EL (cell line): ENCODE measurements around the gene MMRN2.
A peak's percentile ranks its signal among the peaks of the same experiment; 100 is the strongest.

Experiments used
- DNase-seq: peaks from one replicate; pipeline ENCODE4 v3.0.0-alpha.2; 2016

The MMRN2 gene

DNA sequence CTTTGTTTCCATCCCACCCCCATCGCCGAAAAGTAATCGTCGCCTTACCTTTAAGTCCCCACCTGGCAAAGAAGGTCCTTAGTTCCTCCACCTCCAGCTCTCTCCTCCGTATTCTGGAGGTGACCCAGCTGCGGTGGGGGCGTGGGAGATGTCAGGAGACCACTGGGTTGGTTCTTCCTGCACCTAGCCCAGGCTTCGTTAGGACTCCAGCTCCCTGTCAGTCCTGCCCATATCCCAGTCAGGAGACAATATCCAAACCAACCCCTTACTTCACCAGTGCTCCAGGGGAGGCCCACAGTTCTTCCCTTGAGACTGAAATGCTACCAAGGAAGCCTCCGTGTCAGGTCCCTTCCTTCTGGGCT is 11.6 kb upstream of the MMRN2 start:
- DNase-seq, result no peak

DNA sequence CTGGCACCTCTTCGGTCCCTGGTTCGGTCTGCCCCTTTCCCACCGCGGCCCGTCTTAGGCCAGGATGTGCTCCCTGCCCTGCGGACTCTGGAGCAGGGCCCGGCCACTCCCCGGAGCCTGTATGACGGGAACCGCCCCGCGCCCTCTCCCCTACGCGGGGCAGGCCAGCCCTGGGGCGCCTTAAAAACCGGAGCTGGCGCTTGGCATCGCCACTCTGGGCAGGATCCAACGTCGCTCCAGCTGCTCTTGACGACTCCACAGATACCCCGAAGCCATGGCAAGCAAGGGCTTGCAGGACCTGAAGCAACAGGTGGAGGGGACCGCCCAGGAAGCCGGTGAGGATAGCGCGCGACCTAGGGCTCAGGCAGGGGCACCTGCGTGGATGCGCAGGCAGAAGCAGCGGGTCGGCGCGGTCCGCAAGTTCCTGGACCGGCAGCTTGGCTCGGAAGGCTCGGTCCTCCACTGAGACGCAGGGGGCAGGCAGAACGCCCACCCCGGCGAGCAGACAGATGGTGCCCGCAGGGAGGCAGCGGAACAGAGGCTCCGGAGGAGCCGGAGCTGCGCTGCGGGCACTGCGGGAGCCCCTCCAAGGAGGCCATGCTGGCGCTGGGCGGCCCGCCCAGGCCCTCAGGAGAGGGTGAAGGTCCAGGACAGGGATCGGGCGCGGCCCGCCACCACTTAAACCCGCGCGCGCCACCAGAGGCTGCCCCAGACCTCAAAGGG is 11.0 kb upstream of the MMRN2 start, which contains the start of gene ADIRF:
ADIRF (plus strand) TSS at position 212 of the 723 bp plus-strand sequence; CDS start at position 275, 63 bp downstream.
- peak; percentile 48 for DNase-seq

DNA sequence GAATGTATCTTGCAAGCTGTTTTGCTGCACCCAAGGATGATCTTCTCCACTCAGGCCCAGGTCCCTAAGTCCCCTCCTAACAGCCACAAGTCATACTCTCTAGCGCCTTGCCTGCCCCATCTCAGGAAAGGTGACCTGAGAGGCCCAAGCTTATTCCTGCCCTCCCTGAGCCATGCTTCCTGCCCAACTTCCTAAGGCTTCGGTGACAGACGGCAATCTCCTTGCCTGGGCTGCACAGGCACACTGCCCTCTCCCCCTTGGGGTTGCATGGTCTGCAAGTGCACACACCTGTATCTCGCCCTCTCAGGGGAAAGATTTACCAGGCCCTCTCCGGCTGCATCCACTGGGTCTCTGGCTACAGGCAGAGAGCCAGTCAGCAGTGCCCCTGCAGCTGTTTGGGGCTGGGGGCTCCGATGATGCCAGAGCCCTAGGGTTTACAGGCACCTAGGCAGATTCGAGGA is 10.1 kb upstream of the MMRN2 start:
- no peak for DNase-seq

- no peak for DNase-seq
These were observed 8.7 kb upstream of the MMRN2 start for GRCh38 chr10:86965986-86966654.

GRCh38 chr10:86964847-86965190 is 7.4 kb upstream of the MMRN2 start:
- no peak for DNase-seq

GRCh38 chr10:86964061-86964846 is 6.8 kb upstream of the MMRN2 start:
- no peak for DNase-seq

- no peak for DNase-seq
These were observed 6.0 kb upstream of the MMRN2 start for GRCh38 chr10:86963341-86963919.

DNA sequence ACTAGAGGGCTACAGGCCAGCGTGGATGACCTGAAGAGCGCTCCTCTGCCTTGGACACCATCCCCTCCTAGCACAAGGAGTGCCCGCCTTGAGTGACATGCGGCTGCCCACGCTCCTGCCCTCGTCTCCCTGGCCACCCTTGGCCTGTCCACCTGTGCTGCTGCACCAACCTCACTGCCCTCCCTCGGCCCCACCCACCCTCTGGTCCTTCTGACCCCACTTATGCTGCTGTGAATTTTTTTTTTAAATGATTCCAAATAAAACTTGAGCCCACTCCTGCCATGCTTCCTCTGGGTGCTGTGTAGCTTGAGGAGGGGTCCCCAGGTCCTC is 5.5 kb upstream of the MMRN2 start:
- no peak for DNase-seq

DNA sequence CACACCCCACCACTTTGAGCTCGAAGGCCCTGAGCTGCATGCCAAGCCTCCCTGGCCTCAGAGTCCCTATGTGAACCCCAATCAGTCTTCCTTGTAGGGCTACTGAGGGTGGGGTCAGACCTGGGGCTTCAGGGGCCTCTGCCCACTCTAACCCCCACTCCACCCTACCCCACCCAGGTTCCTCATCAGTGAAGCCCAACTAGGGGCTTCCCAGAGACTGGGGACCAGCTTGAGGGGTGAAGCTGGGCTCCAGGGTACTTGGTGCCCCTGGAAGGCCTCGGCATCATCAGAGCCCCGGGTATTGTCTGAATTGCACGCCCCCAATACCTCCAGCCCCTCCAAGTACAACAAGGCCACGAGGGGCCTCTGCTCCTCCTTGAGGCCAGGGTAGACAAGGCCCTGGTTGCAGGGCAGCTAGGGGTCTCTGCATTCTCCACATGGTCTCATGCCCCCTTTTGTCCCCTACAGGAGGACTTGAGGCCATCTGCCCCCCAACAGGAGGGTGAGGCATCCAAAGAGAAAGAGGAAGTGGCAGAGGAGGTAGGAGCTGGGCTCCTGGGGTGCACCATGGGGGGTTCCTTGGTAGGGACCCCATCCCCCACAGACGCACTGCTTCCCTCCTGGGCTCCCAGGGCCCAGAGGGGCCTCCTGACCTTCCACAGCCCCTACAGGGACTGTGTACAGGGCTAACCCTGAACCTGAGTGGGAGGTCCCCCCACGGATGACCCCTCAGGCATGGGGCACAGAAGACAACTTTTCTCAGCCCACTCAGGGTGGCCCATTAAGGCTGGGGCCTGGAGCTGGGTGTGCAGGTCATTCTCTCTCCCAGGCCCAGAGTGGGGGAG is 4.9 kb upstream of the MMRN2 start:
- no peak for DNase-seq

DNA sequence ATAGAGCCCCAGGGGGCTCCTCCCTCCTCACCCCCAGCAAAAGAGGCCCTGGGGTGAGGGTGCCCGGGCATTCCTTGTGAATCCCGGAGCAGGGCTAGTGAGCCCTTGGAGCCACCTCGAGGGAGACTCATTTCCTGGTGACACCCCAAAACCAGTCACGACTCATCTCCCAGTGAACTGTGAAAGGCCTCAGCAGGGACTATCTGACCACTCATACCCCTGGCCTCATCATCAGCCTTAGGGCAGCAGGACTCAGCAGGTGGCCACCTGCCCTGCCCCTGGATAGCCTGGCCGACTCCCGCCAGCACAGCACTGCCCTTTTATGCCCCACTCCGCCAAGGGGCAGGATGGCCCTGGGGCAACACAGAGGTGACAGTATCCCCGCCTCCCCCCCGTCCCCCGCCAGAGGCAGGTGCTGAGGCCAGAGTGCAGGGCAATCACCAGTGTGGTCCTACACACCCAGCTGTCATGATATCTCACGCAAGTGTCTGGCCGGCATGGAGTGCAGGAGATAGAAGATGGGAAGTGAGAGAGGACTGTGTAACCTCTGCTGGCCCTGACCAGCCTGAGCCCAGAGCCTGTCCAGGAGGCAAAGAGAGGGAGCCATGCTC is 4.2 kb upstream of the MMRN2 start:
- peak; percentile 57 for DNase-seq

GRCh38 chr10:86960863-86961434 is 3.5 kb upstream of the MMRN2 start:
- DNase-seq, result no peak

- peak; percentile 67 for DNase-seq
These were observed 2.8 kb upstream of the MMRN2 start for GRCh38 chr10:86960003-86960862.

DNA sequence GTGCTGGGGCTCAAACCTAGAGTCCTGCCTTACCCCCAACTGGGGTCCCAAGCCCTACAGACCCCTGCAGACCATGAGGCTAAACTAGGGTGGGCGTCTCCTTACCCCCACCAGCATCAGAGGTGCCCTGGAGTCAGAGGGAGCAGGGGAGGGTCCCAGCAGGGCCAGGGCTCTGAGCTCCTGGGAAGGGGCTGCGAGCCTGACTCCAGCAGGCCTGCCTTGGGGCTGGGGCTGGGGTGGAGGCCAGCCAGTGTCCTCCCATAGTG is 2.3 kb upstream of the MMRN2 start:
- no peak for DNase-seq

- peak; percentile 81 for DNase-seq
These were observed 1.7 kb upstream of the MMRN2 start for GRCh38 chr10:86958901-86959736.

DNA sequence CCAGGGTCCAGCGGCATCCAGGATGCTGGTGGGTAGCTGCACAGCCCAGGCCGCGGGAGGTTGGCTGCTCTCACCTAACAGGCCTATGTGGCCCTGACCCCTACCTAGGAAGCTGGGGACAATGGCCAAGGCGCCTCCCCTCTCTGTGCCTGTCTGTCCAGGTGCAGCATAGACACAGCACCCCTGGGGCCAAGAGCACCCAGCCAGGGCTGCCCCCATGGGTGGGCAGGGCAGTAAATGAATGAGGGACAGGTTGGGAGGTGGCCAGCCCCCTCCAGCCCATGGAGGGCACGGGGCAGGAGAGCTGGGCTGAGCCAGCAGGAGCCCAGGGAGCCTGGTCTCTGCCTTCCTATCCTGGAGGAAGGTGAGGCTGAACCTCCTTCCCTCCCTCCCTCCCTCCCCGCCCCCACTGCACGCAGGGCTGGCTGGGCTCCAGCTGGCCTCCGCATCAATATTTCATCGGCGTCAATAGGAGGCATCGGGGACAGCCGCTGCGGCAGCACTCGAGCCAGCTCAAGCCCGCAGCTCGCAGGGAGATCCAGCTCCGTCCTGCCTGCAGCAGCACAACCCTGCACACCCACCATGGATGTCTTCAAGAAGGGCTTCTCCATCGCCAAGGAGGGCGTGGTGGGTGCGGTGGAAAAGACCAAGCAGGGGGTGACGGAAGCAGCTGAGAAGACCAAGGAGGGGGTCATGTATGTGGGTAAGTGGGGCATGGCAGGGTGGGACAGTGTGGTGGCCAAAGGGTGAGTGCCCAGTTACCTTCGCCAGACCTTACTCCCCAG is 893 bp upstream of the MMRN2 start, which contains the start of gene SNCG:
SNCG (plus strand) TSS at position 484 of the 785 bp plus-strand sequence; CDS start at position 583, 99 bp downstream.
- no peak for DNase-seq

DNA sequence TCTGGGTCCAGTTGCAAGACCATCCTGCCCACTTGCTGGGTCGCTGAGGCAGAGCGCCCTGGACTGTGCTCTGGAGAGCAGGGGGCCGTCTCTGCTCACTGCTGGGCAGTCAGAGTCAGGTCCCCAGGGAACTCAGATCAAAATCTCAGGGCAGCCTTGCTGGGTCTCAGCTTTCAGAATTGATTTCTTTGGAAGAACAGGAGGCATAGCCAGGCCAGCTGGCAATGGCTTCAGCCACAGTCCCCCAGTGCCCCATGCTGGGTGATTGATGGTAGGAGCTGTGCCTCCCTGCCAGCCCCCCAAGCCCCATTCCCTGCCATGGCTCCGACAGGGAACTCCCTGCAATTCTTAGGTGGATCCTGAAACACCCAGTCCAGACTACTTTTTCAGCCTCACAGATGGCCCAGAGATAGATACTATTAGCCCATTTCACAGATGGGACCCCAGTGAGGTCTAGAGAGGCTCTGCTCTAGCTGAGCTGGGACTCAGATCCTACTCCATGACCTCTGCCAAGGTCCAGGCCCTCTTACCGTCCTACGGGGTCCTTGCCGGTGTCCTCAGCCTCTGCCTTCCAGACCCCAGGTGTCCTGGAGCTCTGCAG is 467 bp downstream of the MMRN2 start:
- DNase-seq, result no peak

DNA sequence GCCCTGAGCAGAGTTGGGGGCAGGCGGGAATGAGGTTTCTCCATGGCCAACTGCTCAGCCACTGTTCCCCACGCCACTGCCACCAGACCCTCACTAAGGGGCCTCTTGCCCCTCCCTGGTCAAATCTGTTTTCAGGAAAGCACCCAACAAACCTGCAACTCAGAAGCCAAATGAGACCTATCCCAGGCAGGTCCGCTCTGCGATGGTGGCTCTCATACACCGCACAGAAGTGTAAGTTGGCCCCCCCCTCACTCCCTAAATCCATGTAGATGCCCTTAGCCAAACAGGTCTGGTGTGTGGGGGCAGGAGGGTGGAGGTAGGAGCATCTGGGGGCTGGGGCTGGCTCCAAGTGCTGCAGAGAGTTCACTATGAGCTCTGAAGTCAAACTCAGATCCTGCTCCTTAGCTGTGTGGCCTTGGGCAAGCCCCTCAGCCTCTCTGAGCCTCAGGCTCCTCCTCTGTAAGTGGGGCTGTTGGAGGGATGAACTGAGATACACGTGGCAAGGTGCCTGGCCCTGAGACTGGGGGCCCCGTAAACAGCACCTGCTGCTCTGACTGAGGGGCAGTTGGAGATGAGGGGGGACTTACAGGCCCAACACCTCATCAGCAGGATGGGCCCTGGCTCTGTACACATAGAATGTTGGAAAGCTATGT is 1.1 kb downstream of the MMRN2 start:
- DNase-seq, result no peak
